Activated naive CD4-positive, alpha-beta T cell treated with anti-CD3 and anti-CD28 coated beads, Interleukin-2, amount 50 U/mL, for 72 hours (primary cell): ENCODE measurements around the gene IQSEC1. TPM values are rescaled to one million over a fixed set of nuclear protein-coding genes. Genes with fewer than 3 reads are reported as not detected.
"Not testable (repeated sequence)": the region's sequence is repeated elsewhere in the genome, so short reads cannot be mapped to it uniquely, and the experiment has no call there.

Experiments used
- ATAC-seq, 2 donors: fragments of 150-1000 bp; cut with Tn5 transposase; 2 replicates each; pipeline ENCODE4 v1.10.0; 2021; ENCODE audit warnings: mild to moderate bottlenecking in 2 of 2, moderate library complexity in 2 of 2
- DNase-seq, 2 donors: peaks; one replicate each; pipeline ENCODE4 v3.0.0; 2021 to 2022; ENCODE audit warnings: low spot score in 2 of 2
- H3K27ac Mint-ChIP-seq, 2 donors: one replicate each; pipeline ENCODE4 v1.8.0; 2022; ENCODE audit warnings: mild to moderate bottlenecking in 2 of 2, mixed read lengths in 2 of 2
- H3K36me3 Mint-ChIP-seq, 2 donors: one replicate each; pipeline ENCODE4 v1.8.0; 2022; ENCODE audit warnings: mixed read lengths in 2 of 2
- H3K9me3 Mint-ChIP-seq, 2 donors: one replicate each; pipeline ENCODE4 v1.8.0; 2022; ENCODE audit warnings: mixed read lengths in 2 of 2
- total RNA-seq, 2 donors: library from RNA; stranded (reverse); gene quantifications; one replicate each; pipeline ENCODE4 v1.2.3, GENCODE V29; 2022

Gene IQSEC1
- total RNA-seq, 2 donors from 2014 or later = 25.0 to 37.1 TPM

GRCh38 chr3:12865271-12865670, 208.0 kb downstream of the IQSEC1 start:
- no peak for ATAC-seq
- no peak for DNase-seq
- no peaks in the 10 kb centered on the region for H3K36me3 Mint-ChIP-seq
- no peak overlapping the region for H3K27ac Mint-ChIP-seq
- H3K9me3 Mint-ChIP-seq = peaks cover 0 to 5% of the 10 kb centered on the region in 2 donors

- H3K27ac Mint-ChIP-seq = no peak overlapping the region
- H3K9me3 Mint-ChIP-seq = peaks cover 0 to 5% of the 10 kb centered on the region in 2 donors
- no peaks in the 10 kb centered on the region for H3K36me3 Mint-ChIP-seq
- ATAC-seq (no peak), DNase-seq (no peak)
Observed at GRCh38 chr3:12862387-12862786, 210.8 kb downstream of the IQSEC1 start.

- no peak for DNase-seq
- no peak overlapping the region for H3K27ac Mint-ChIP-seq
- H3K36me3 Mint-ChIP-seq = no peaks in the 10 kb centered on the region
- peaks cover 0 to 5% of the 10 kb centered on the region in 2 donors for H3K9me3 Mint-ChIP-seq
- no peak for ATAC-seq
Observed at GRCh38 chr3:12861611-12862010, 211.6 kb downstream of the IQSEC1 start.

- ATAC-seq (no peak), DNase-seq (no peak)
- H3K36me3 Mint-ChIP-seq = no peaks in the 10 kb centered on the region
- peaks cover 0 to under 1% of the 10 kb centered on the region in 2 donors for H3K9me3 Mint-ChIP-seq
- H3K27ac Mint-ChIP-seq = no peak overlapping the region
Observed at GRCh38 chr3:12859840-12860239, 213.4 kb downstream of the IQSEC1 start.

GRCh38 chr3:12856626-12857025, 216.6 kb downstream of the IQSEC1 start:
- Mint-ChIP-seq H3K9me3 (no peaks in the 10 kb centered on the region), H3K36me3 (no peaks in the 10 kb centered on the region), H3K27ac (no peak overlapping the region)

GRCh38 chr3:12854565-12854964, 218.7 kb downstream of the IQSEC1 start:
- Mint-ChIP-seq H3K27ac (no peak overlapping the region), H3K9me3 (no peaks in the 10 kb centered on the region), H3K36me3 (no peaks in the 10 kb centered on the region)
- ATAC-seq = no peak
- no peak for DNase-seq

More at GRCh38 chr3:12856626-12857025, 216.6 kb downstream of the IQSEC1 start:
- ATAC-seq (no peak), DNase-seq (no peak)

GRCh38 chr3:12853847-12854246, 219.4 kb downstream of the IQSEC1 start:
- H3K27ac Mint-ChIP-seq, H3K9me3 Mint-ChIP-seq, H3K36me3 Mint-ChIP-seq, ATAC-seq, DNase-seq: not testable (repeated sequence)

- ATAC-seq = no peak
Observed at GRCh38 chr3:12852201-12852600, 221.0 kb downstream of the IQSEC1 start.

More at GRCh38 chr3:12852201-12852600, 221.0 kb downstream of the IQSEC1 start:
- no peaks in the 10 kb centered on the region for H3K9me3 Mint-ChIP-seq
- no peaks in the 10 kb centered on the region for H3K36me3 Mint-ChIP-seq
- no peak for DNase-seq
- H3K27ac Mint-ChIP-seq = no peak overlapping the region

Other genes starting within 250 kb of the IQSEC1 start
- 1,000 to 10,000 TPM; 2,520 to 2,880 TPM for gene RPL32, start 231.9 kb downstream of the IQSEC1 start, total RNA-seq